Measurements from ENCODE around the gene TSPOAP1.

DNA sequence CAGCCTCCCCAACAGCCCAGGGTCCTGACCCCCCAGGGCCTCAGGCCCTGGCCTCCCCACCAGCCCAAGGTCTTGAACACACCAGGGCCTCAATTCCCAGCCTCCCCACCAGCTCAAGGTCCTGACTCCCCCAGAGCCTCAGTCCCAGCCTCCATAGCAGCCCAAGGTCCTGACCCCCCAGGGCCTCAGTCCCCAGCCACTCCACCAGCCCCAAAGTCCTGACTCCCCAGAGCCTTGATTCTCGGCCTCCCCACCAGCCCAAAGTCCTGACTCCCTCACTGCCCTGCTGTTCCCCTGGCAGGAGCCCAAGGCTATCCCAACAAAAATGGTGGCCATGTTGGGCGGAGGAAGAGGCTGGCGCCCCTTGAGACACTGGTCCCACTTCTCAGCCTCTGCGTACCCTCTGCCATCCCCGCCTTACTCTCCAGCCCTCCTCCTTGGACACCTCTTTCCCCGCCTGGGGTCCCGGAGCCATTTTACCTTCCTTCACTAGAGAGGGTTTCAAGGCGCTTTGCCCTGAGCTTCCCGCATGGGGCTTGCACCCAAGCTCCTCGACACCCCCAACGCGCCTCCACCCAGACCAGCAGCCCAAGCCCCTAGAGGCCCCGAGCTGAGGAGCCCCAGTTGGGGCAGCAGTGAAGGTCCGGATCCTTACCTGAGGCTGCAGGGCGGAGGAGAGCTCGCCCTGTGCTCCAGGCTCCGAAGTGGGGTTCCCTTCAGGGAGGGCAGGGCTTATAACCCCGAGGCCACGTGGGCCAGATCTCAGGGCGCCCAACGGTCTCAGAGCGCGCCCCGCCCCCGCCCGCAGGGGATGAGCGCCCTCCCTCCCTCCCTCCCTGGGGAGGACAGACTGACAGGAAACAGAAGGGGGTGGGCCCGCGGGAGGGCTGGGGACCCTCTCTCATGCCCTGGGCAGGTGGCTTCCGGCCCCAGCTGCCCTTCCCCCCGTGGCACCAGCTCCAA, 3.5 kb upstream of the TSPOAP1 start:
- TF ChIP-seq FOXP1 (CRISPR knock-in tag; IDR thresholded peaks at IDR 0.05; ENCODE audit: borderline replicate concordance) (no peak), NFYB (CRISPR knock-in tag; conservative IDR thresholded peaks at IDR 0.05; ENCODE audit: low read depth) (no peak)
- TF ChIP-seq, protein P1, sequence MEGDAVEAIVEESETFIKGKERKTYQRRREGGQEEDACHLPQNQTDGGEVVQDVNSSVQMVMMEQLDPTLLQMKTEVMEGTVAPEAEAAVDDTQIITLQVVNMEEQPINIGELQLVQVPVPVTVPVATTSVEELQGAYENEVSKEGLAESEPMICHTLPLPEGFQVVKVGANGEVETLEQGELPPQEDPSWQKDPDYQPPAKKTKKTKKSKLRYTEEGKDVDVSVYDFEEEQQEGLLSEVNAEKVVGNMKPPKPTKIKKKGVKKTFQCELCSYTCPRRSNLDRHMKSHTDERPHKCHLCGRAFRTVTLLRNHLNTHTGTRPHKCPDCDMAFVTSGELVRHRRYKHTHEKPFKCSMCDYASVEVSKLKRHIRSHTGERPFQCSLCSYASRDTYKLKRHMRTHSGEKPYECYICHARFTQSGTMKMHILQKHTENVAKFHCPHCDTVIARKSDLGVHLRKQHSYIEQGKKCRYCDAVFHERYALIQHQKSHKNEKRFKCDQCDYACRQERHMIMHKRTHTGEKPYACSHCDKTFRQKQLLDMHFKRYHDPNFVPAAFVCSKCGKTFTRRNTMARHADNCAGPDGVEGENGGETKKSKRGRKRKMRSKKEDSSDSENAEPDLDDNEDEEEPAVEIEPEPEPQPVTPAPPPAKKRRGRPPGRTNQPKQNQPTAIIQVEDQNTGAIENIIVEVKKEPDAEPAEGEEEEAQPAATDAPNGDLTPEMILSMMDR (IDR thresholded peaks at IDR 0.05) = no peak

Data from WTC11 (cell line).